ENCODE measurements around the gene SPEM3. TPM values are rescaled to one million over a fixed set of nuclear protein-coding genes. Genes with fewer than 3 reads are reported as not detected.

Gene SPEM3
- total RNA-seq, 1 donor from 2014 or later: not detected

- Mint-ChIP-seq H3K27ac (ENCODE audit: unreplicated experiment) (peak within 1 kb of the TSS; percentile 81), H3K9me3 (no peaks in the 10 kb centered on the region), H3K27me3 (ENCODE audit: low read depth) (peaks cover 2% of the 10 kb centered on the region), H3K4me1 (peaks cover 43% of the 10 kb centered on the region), H3K4me3 (peak within 1 kb of the TSS; percentile 74), H3K36me3 (ENCODE audit: low read depth) (no peaks in the 10 kb centered on the region)
- peak; percentile 63 for DNase-seq (ENCODE audit: low read depth, low spot score)
- no peak for TF ChIP-seq CTCF (conservative IDR thresholded peaks at IDR 0.05)
These were observed 8.6 kb upstream of the SPEM3 start, which contains the start of gene SPEM1 for GRCh38 chr17:7419819-7420610. Gene SPEM1, plus strand, starts transcription at chr17:7420324. Its CDS starts 61 bp downstream, at chr17:7420385.

GRCh38 chr17:7421186-7421585 lies 7.5 kb upstream of the SPEM3 start:
- DNase-seq (ENCODE audit: low read depth, low spot score): no peak
- Mint-ChIP-seq H3K27me3 (ENCODE audit: low read depth) (peaks cover 2% of the 10 kb centered on the region), H3K27ac (ENCODE audit: unreplicated experiment) (no peak overlapping the region), H3K9me3 (no peaks in the 10 kb centered on the region), H3K4me1 (peaks cover 41% of the 10 kb centered on the region), H3K4me3 (peak overlapping the region; percentile 27), H3K36me3 (ENCODE audit: low read depth) (no peaks in the 10 kb centered on the region)
- TF ChIP-seq CTCF (conservative IDR thresholded peaks at IDR 0.05): no peak

GRCh38 chr17:7423679-7424078 lies 5.0 kb upstream of the SPEM3 start:
- DNase-seq (ENCODE audit: low read depth, low spot score): no peak
- H3K4me1 Mint-ChIP-seq: peaks cover 30% of the 10 kb centered on the region
- no peak overlapping the region for H3K27ac Mint-ChIP-seq (ENCODE audit: unreplicated experiment)
- peaks cover 2% of the 10 kb centered on the region for H3K27me3 Mint-ChIP-seq (ENCODE audit: low read depth)
- H3K36me3 Mint-ChIP-seq (ENCODE audit: low read depth): no peaks in the 10 kb centered on the region
- no peak for TF ChIP-seq CTCF (conservative IDR thresholded peaks at IDR 0.05)
- H3K4me3 Mint-ChIP-seq: peak overlapping the region; percentile 10
- no peaks in the 10 kb centered on the region for H3K9me3 Mint-ChIP-seq

GRCh38 chr17:7425316-7425715 lies 3.3 kb upstream of the SPEM3 start, which contains the start of gene SPEM2:
Gene SPEM2, plus strand, starts transcription at chr17:7425616. Its CDS starts 73 bp downstream, at chr17:7425689.
- Mint-ChIP-seq H3K27ac (ENCODE audit: unreplicated experiment) (no peak within 1 kb of the TSS), H3K4me1 (peaks cover 14% of the 10 kb centered on the region), H3K36me3 (ENCODE audit: low read depth) (no peaks in the 10 kb centered on the region), H3K9me3 (no peaks in the 10 kb centered on the region), H3K4me3 (no peak within 1 kb of the TSS), H3K27me3 (ENCODE audit: low read depth) (no peaks in the 10 kb centered on the region)
- TF ChIP-seq CTCF (conservative IDR thresholded peaks at IDR 0.05): no peak
- no peak for DNase-seq (ENCODE audit: low read depth, low spot score)

- Mint-ChIP-seq H3K4me1 (peaks cover 9% of the 10 kb centered on the region), H3K9me3 (peaks cover 2% of the 10 kb centered on the region), H3K27me3 (ENCODE audit: low read depth) (no peaks in the 10 kb centered on the region), H3K4me3 (no peak overlapping the region), H3K36me3 (ENCODE audit: low read depth) (no peaks in the 10 kb centered on the region), H3K27ac (ENCODE audit: unreplicated experiment) (no peak overlapping the region)
- no peak for DNase-seq (ENCODE audit: low read depth, low spot score)
- no peak for TF ChIP-seq CTCF (conservative IDR thresholded peaks at IDR 0.05)
These were observed 2.9 kb upstream of the SPEM3 start for GRCh38 chr17:7425756-7426155.

Data from neural crest cell (in vitro differentiated cells).